Caco-2 (cell line): Measurements from ENCODE around the gene RAD51C. TPM values are rescaled to one million over a fixed set of nuclear protein-coding genes. Genes with fewer than 3 reads are reported as not detected.

Experiments used
- BruUV-seq: library from RNA; stranded (reverse); fragments of 400-500 nt; replicated peaks from 2 replicates; lab custom pipeline; 2021; lab: Mats Ljungman, UMichigan
- CTCF ChIA-PET: fragments of 300-600 bp; sonication (Branson Sonifier 250); formaldehyde crosslinking; loops from one replicate; lab custom pipeline; 2022; ENCODE audit warnings: antibody characterized with exemption; lab: Charles Lee
- POLR2A ChIA-PET: fragments of 300-600 bp; sonication (Branson Sonifier 250); formaldehyde crosslinking; loops from one replicate; lab custom pipeline; 2022; ENCODE audit warnings: antibody characterized with exemption; lab: Charles Lee
- DNase-seq, 2 experiments: peaks; one replicate each; pipeline versions ENCODE4 v3.0.0 to v3.0.0-alpha.2; 2020 to 2022
- H3K27me3 ChIP-seq: replicated peaks from 2 replicates; pipeline ENCODE4 v1.6.0; 2011; ENCODE audit warnings: low read length; ENCODE audit not compliant: control insufficient read depth, insufficient read depth
- H3K36me3 ChIP-seq: 2 replicates; pipeline ENCODE4 v1.5.1; 2011; ENCODE audit warnings: low read length; ENCODE audit not compliant: control insufficient read depth, insufficient read depth
- H3K4me1 ChIP-seq: fragments of 250-450 bp; sonication (Bioruptor Pico); 2 replicates; pipeline ENCODE4 v1.5.1; 2020; ENCODE audit warnings: mild to moderate bottlenecking
- H3K4me3 ChIP-seq: 2 replicates; pipeline ENCODE4 v1.5.1; 2011; ENCODE audit warnings: low read depth, mild to moderate bottlenecking, control low read depth, low read length
- H3K9me3 ChIP-seq: fragments of 250-450 bp; sonication (Bioruptor Pico); 2 replicates; pipeline ENCODE4 v1.5.1; 2020; ENCODE audit warnings: mild to moderate bottlenecking, moderate library complexity
- H3K27ac Mint-ChIP-seq: one replicate; pipeline ENCODE4 v1.8.0; 2022; ENCODE audit warnings: mixed read lengths; ENCODE audit not compliant: unreplicated experiment
- H3K27me3 Mint-ChIP-seq: one replicate; pipeline ENCODE4 v1.8.0; 2022; ENCODE audit warnings: mixed read lengths; ENCODE audit not compliant: insufficient read depth, unreplicated experiment
- H3K36me3 Mint-ChIP-seq: one replicate; pipeline ENCODE4 v1.8.0; 2022; ENCODE audit warnings: mild to moderate bottlenecking, mixed read lengths; ENCODE audit not compliant: insufficient read depth, unreplicated experiment
- H3K4me1 Mint-ChIP-seq: one replicate; pipeline ENCODE4 v1.8.0; 2022; ENCODE audit warnings: low read depth, mixed read lengths; ENCODE audit not compliant: unreplicated experiment
- H3K4me3 Mint-ChIP-seq: one replicate; pipeline ENCODE4 v1.8.0; 2022; ENCODE audit warnings: mild to moderate bottlenecking, moderate library complexity, mixed read lengths; ENCODE audit not compliant: unreplicated experiment
- H3K9me3 Mint-ChIP-seq: one replicate; pipeline ENCODE4 v1.8.0; 2022; ENCODE audit warnings: mixed read lengths; ENCODE audit not compliant: unreplicated experiment
- intact Hi-C: fragments of 100-400 bp; cut with micrococcal nuclease; formaldehyde crosslinking; loops from one replicate; pipeline ENCODE4 v1.10.0; 2022; ENCODE audit not compliant: unreplicated experiment
- total RNA-seq: library from RNA; stranded (reverse); gene quantifications from 2 replicates; pipeline ENCODE4 v1.2.3, GENCODE V29; 2022
- TF ChIP-seq, protein P1 (sequence below), 2 experiments: fragments of 200-600 bp in 1 of 2; IDR thresholded peaks; 1 replicate in 1 of 2; 2 replicates in 1 of 2; pipeline versions ENCODE4 v1.5.1 to v1.8.0; 2011 to 2022; ENCODE audit warnings: antibody characterized with exemption in 1 of 2, control low read depth in 1 of 2, inconsistent platforms in 1 of 2, low read depth in 1 of 2, low read length in 1 of 2, mild to moderate bottlenecking in 1 of 2, moderate library complexity in 1 of 2; ENCODE audit not compliant: insufficient read depth in 1 of 2, severe bottlenecking in 1 of 2, unreplicated experiment in 1 of 2

The RAD51C gene
- total RNA-seq, 1 experiment from 2014 or later: 61.2 TPM

- TF ChIP-seq, protein P1, sequence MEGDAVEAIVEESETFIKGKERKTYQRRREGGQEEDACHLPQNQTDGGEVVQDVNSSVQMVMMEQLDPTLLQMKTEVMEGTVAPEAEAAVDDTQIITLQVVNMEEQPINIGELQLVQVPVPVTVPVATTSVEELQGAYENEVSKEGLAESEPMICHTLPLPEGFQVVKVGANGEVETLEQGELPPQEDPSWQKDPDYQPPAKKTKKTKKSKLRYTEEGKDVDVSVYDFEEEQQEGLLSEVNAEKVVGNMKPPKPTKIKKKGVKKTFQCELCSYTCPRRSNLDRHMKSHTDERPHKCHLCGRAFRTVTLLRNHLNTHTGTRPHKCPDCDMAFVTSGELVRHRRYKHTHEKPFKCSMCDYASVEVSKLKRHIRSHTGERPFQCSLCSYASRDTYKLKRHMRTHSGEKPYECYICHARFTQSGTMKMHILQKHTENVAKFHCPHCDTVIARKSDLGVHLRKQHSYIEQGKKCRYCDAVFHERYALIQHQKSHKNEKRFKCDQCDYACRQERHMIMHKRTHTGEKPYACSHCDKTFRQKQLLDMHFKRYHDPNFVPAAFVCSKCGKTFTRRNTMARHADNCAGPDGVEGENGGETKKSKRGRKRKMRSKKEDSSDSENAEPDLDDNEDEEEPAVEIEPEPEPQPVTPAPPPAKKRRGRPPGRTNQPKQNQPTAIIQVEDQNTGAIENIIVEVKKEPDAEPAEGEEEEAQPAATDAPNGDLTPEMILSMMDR (IDR thresholded peaks at IDR 0.05; ENCODE audit: insufficient read depth in 1 of 2, low read depth in 1 of 2, low read length in 1 of 2, severe bottlenecking in 1 of 2, unreplicated experiment in 1 of 2): no peak
- Mint-ChIP-seq H3K4me3 (no peak overlapping the region), H3K4me1 (no peaks in the 10 kb centered on the region), H3K27me3 (no peaks in the 10 kb centered on the region), H3K27ac (no peak overlapping the region), H3K9me3 (no peaks in the 10 kb centered on the region), H3K36me3 (peaks cover 20% of the 10 kb centered on the region)
- Histone ChIP-seq H3K9me3 (no peaks in the 10 kb centered on the region), H3K36me3 (no peaks in the 10 kb centered on the region), H3K4me3 (no peak overlapping the region), H3K27me3 (no peaks in the 10 kb centered on the region), H3K4me1 (0 out of 2 replicates have a peak, but pooled peaks cover 3% of the 10 kb centered on the region)
- CTCF ChIA-PET: no interaction called here
- intact Hi-C loops: no loop called here
- no TSS peak for BruUV-seq
- POLR2A ChIA-PET: no interaction called here
- DNase-seq: no peak
These were observed 11.5 kb downstream of the RAD51C start for GRCh38 chr17:58703916-58704286.

DNA sequence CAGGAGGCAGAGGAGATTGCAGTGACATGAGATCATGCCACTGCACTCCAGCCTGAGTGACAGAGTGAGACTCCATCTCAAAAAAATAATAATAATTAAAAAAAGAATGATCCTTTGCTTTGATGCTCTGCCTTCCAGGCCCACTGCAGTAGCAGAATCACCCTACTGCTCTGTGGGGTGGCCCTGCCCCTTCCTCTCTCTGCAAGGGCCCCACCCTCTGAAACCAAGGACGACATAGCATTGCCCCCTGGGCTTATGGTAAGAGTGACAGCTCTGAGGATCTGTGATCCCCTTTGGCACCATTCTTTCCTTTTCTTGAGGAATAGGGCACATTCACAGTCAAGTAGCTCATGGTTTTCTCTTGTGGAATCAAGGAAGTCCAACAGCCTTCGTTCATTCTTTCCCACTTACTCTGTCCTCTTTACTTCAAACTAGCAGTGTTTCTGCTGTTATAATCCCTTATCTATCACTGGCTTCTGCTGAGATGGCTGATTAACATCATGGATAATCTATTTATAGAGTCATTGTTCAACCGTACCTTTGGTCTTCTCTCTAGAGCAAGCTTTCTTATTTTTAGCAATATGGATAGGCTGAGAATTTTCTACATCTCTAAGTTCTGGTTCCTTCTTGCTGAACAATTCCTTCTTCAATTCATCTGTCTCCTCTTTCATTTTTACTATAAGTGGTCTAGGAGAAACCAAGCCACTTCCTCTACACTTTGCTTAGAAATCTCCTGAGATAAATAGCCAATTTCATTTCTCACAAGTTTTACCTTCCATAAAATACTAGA is 14.1 kb downstream of the RAD51C start:
- Mint-ChIP-seq H3K36me3 (peaks cover 17% of the 10 kb centered on the region), H3K4me3 (no peak overlapping the region), H3K4me1 (no peaks in the 10 kb centered on the region), H3K27me3 (no peaks in the 10 kb centered on the region), H3K9me3 (no peaks in the 10 kb centered on the region), H3K27ac (no peak overlapping the region)
- TF ChIP-seq, protein P1 (IDR thresholded peaks at IDR 0.05; ENCODE audit: insufficient read depth in 1 of 2, low read depth in 1 of 2, low read length in 1 of 2, severe bottlenecking in 1 of 2, unreplicated experiment in 1 of 2): no peak
- Histone ChIP-seq H3K4me3 (no peak overlapping the region), H3K4me1 (0 out of 2 replicates have a peak, but pooled peaks cover 3% of the 10 kb centered on the region), H3K27me3 (no peaks in the 10 kb centered on the region), H3K9me3 (no peaks in the 10 kb centered on the region), H3K36me3 (no peaks in the 10 kb centered on the region)
- intact Hi-C loops: no loop called here
- ChIA-PET CTCF (interaction anchor here (0.7 kb wide), 2 partner anchors 83 to 298 kb away, joined by 3 read pairs; no protein-coding TSS in a partner anchor), POLR2A (no interaction called here)
- no peak for DNase-seq
- no TSS peak for BruUV-seq

- no peak overlapping the region for H3K27ac Mint-ChIP-seq
- POLR2A ChIA-PET: no interaction called here
- no TSS peak for BruUV-seq
- intact Hi-C loops: loop anchor here (1.0 kb wide), 1 partner anchor 294 kb away; no protein-coding TSS in a partner anchor
- TF ChIP-seq, protein P1 (IDR thresholded peaks at IDR 0.05; ENCODE audit: insufficient read depth in 1 of 2, low read depth in 1 of 2, low read length in 1 of 2, severe bottlenecking in 1 of 2, unreplicated experiment in 1 of 2): peak; percentile 65 to 82
- H3K9me3 Mint-ChIP-seq: no peaks in the 10 kb centered on the region
- H3K27me3 ChIP-seq: no peaks in the 10 kb centered on the region
- H3K36me3 Mint-ChIP-seq: peaks cover 19% of the 10 kb centered on the region
- no peaks in the 10 kb centered on the region for H3K4me1 Mint-ChIP-seq
- CTCF ChIA-PET: interaction anchor here (0.6 to 1.4 kb wide), 8 partner anchors 13 to 294 kb away, joined by 3 to 16 read pairs (median 4); no protein-coding TSS in a partner anchor
- no peaks in the 10 kb centered on the region for H3K4me1 ChIP-seq
- no peaks in the 10 kb centered on the region for H3K27me3 Mint-ChIP-seq
- no peaks in the 10 kb centered on the region for H3K36me3 ChIP-seq
- peak in 1 of 2 experiments; percentile 55 for DNase-seq
- H3K9me3 ChIP-seq: no peaks in the 10 kb centered on the region
- no peak overlapping the region for H3K4me3 ChIP-seq
- no peak overlapping the region for H3K4me3 Mint-ChIP-seq
These were observed 18.6 kb downstream of the RAD51C start for GRCh38 chr17:58710948-58711552.
